HepG2 (cell line): ENCODE data around the gene DIS3L2. TPM values are rescaled to one million over a fixed set of nuclear protein-coding genes. Genes with fewer than 3 reads are reported as not detected.

ENCODE experiments used
- BRF2 ChIP-seq: sonication (generic); formaldehyde crosslinking; IDR thresholded peaks from 2 replicates; pipeline ENCODE4 v1.8.1; 2022; ENCODE audit warnings: mild to moderate bottlenecking, missing genetic modification reagents
- ELF1 ChIP-seq: sonication (generic); formaldehyde crosslinking; IDR thresholded peaks from 2 replicates; pipeline ENCODE4 v1.4.0; 2020; ENCODE audit warnings: missing genetic modification reagents
- MZF1 ChIP-seq: sonication (generic); formaldehyde crosslinking; IDR thresholded peaks from 2 replicates; pipeline ENCODE4 v1.8.1; 2023; ENCODE audit warnings: mild to moderate bottlenecking, missing genetic modification reagents, borderline replicate concordance
- RFX3 ChIP-seq: IDR thresholded peaks from 2 replicates; pipeline ENCODE4 v1.6.1; 2016; ENCODE audit warnings: missing biosample characterization, missing genetic modification reagents
- SNAI1 ChIP-seq: sonication (generic); formaldehyde crosslinking; IDR thresholded peaks from 2 replicates; pipeline ENCODE4 v1.5.0; 2020; ENCODE audit warnings: mild to moderate bottlenecking, missing genetic modification reagents, borderline replicate concordance
- TCF7L2 ChIP-seq: IDR thresholded peaks from 2 replicates; pipeline ENCODE4 v1.6.1; 2011; ENCODE audit warnings: mild to moderate bottlenecking, low read depth, low read length, moderate library complexity
- TRIM22 ChIP-seq: fragments of 450-650 bp; IDR thresholded peaks from 2 replicates; pipeline ENCODE4 v1.6.1; 2017
- ZNF543 ChIP-seq: sonication (generic); formaldehyde crosslinking; IDR thresholded peaks from 2 replicates; pipeline ENCODE4 v1.4.0; 2020; ENCODE audit warnings: mild to moderate bottlenecking, missing genetic modification reagents
- ZSCAN20 ChIP-seq: sonication (generic); formaldehyde crosslinking; IDR thresholded peaks from 2 replicates; pipeline ENCODE4 v1.4.0; 2020; ENCODE audit warnings: missing genetic modification reagents, mild to moderate bottlenecking, borderline replicate concordance
- polyA plus RNA-seq, 8 experiments: library from polyadenylated mRNA; depleted of rRNA in 3 of 8; stranded (reverse) in 7 of 8; unstranded in 1 of 8; fragments of >200 nt; fragmentation: Illumina TruSeq in 4 of 8; extraction: Trizol in 4 of 8; gene quantifications; 2 replicates each; pipeline versions ENCODE4 v1.2.1 to v1.2.3, GENCODE V29; 2011 to 2016; ENCODE audit warnings: low read depth in 4 of 8, missing spikeins in 1 of 8, mixed read lengths in 1 of 8; ENCODE audit not compliant: insufficient read depth in 1 of 8
- total RNA-seq, 5 experiments: library from RNA; depleted of rRNA; stranded (reverse); fragments of >200 nt; fragmentation: Illumina TruSeq; extraction: Trizol; gene quantifications; 2 replicates each; pipeline ENCODE4 v1.2.3, GENCODE V29; 2016; ENCODE audit warnings: low read depth in 1 of 5
- TF ChIP-seq, protein P1 (sequence below), 2 experiments: sonication (generic) in 1 of 2; formaldehyde crosslinking in 1 of 2; IDR thresholded peaks; 2 replicates each; pipeline versions ENCODE4 v1.6.1 to v1.9.0; 2014 to 2022; ENCODE audit warnings: antibody characterized with exemption in 1 of 2, borderline replicate concordance in 1 of 2, inconsistent platforms in 1 of 2, low read depth in 1 of 2, missing genetic modification reagents in 1 of 2
- TF ChIP-seq, protein P2 (sequence below): sonication (generic); formaldehyde crosslinking; IDR thresholded peaks from 2 replicates; pipeline ENCODE4 v1.8.1; 2023; ENCODE audit warnings: mild to moderate bottlenecking, inconsistent platforms, moderate library complexity, missing genetic modification reagents, borderline replicate concordance

Gene DIS3L2
- total and polyA plus RNA-seq, 2 of the 13 experiments (the other 11 are each of a cell fraction or from before 2014, with no cell fraction given): 7.0 to 23.9 TPM

GRCh38 chr2:231940795-231941194, 20.7 kb upstream of the DIS3L2 start (continued):
- TF ChIP-seq, protein P1, sequence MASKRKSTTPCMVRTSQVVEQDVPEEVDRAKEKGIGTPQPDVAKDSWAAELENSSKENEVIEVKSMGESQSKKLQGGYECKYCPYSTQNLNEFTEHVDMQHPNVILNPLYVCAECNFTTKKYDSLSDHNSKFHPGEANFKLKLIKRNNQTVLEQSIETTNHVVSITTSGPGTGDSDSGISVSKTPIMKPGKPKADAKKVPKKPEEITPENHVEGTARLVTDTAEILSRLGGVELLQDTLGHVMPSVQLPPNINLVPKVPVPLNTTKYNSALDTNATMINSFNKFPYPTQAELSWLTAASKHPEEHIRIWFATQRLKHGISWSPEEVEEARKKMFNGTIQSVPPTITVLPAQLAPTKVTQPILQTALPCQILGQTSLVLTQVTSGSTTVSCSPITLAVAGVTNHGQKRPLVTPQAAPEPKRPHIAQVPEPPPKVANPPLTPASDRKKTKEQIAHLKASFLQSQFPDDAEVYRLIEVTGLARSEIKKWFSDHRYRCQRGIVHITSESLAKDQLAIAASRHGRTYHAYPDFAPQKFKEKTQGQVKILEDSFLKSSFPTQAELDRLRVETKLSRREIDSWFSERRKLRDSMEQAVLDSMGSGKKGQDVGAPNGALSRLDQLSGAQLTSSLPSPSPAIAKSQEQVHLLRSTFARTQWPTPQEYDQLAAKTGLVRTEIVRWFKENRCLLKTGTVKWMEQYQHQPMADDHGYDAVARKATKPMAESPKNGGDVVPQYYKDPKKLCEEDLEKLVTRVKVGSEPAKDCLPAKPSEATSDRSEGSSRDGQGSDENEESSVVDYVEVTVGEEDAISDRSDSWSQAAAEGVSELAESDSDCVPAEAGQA (IDR thresholded peaks at IDR 0.05; ENCODE audit: low read depth): no peak
- TF ChIP-seq, protein P1 (CRISPR knock-in tag; IDR thresholded peaks at IDR 0.05; ENCODE audit: borderline replicate concordance): no peak
- TF ChIP-seq BRF2 (CRISPR knock-in tag) (no peak), ZNF543 (CRISPR knock-in tag) (no peak), SNAI1 (CRISPR knock-in tag) (no peak), RFX3 (CRISPR knock-in tag) (no peak), ELF1 (CRISPR knock-in tag) (peak; percentile 41; the same call in 1 of the 2 replicates), TCF7L2 (no peak), ZSCAN20 (CRISPR knock-in tag) (no peak), TRIM22 (no peak), MZF1 (CRISPR knock-in tag) (no peak)
- TF ChIP-seq, protein P2, sequence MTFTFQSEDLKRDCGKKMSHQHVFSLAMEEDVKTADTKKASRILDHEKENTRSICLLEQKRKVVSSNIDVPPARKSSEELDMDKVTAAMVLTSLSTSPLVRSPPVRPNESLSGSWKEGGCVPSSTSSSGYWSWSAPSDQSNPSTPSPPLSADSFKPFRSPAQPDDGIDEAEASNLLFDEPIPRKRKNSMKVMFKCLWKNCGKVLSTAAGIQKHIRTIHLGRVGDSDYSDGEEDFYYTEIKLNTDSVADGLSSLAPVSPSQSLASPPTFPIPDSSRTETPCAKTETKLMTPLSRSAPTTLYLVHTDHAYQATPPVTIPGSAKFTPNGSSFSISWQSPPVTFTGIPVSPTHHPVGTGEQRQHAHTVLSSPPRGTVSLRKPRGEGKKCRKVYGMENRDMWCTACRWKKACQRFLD (CRISPR knock-in tag): no peak
